Activated T-helper 2 cell treated with anti-CD3 and anti-CD28 coated beads, Interferon-gamma antibody, Interleukin-2, Interleukin-4, amounts not matched to agents 10 μg/mL and 5 μg/mL and 100 μg/mL, durations not matched to agents 14 hours and 24 hours and 36 hours (primary cell): ENCODE measurements around the gene AMPD3. TPM values are rescaled to one million over a fixed set of nuclear protein-coding genes. Genes with fewer than 3 reads are reported as not detected.
A peak's percentile ranks its signal among the peaks of the same experiment; 100 is the strongest.

Source experiments
- DNase-seq: peaks from one replicate; pipeline ENCODE4 v3.0.0; 2021; ENCODE audit warnings: low spot score
- H3K27ac Mint-ChIP-seq: one replicate; pipeline ENCODE4 v1.8.0; 2021; ENCODE audit warnings: mixed read lengths
- H3K27me3 Mint-ChIP-seq: one replicate; pipeline ENCODE4 v1.8.0; 2021; ENCODE audit warnings: low read depth, mixed read lengths
- H3K36me3 Mint-ChIP-seq: one replicate; pipeline ENCODE4 v1.8.0; 2021; ENCODE audit warnings: low read depth, mixed read lengths
- H3K4me1 Mint-ChIP-seq: one replicate; pipeline ENCODE4 v1.8.0; 2021; ENCODE audit warnings: low read depth, mixed read lengths
- H3K4me3 Mint-ChIP-seq: one replicate; pipeline ENCODE4 v1.8.0; 2021; ENCODE audit warnings: low read depth, mild to moderate bottlenecking, moderate library complexity, mixed read lengths
- H3K9me3 Mint-ChIP-seq: one replicate; pipeline ENCODE4 v1.8.0; 2021; ENCODE audit warnings: mixed read lengths
- intact Hi-C: fragments of 100-400 bp; cut with micrococcal nuclease; formaldehyde crosslinking; loops from one replicate; pipeline ENCODE4 v1.15.1; 2023
- total RNA-seq: library from RNA; stranded (reverse); gene quantifications from 2 replicates; pipeline ENCODE4 v1.2.3, GENCODE V29; 2022

Gene AMPD3
- total RNA-seq, 1 donor from 2014 or later = 26.1 TPM

- H3K4me3 Mint-ChIP-seq = no peak overlapping the region
- intact Hi-C loops = loop anchor here (5.0 kb wide), 1 partner anchor 141 kb away; no protein-coding TSS in a partner anchor
- peaks cover 2% of the 10 kb centered on the region for H3K4me1 Mint-ChIP-seq
- no peak overlapping the region for H3K27ac Mint-ChIP-seq
- no peaks in the 10 kb centered on the region for H3K27me3 Mint-ChIP-seq
- peaks cover 25% of the 10 kb centered on the region for H3K36me3 Mint-ChIP-seq
- no peaks in the 10 kb centered on the region for H3K9me3 Mint-ChIP-seq
- no peak for DNase-seq
Measured at GRCh38 chr11:10511181-10511621, 56.1 kb downstream of the AMPD3 start.

- H3K36me3 Mint-ChIP-seq = peaks cover 22% of the 10 kb centered on the region
- H3K4me1 Mint-ChIP-seq = peaks cover 2% of the 10 kb centered on the region
- no peak for DNase-seq
- no peak overlapping the region for H3K4me3 Mint-ChIP-seq
- no peaks in the 10 kb centered on the region for H3K27me3 Mint-ChIP-seq
- no peak overlapping the region for H3K27ac Mint-ChIP-seq
- intact Hi-C loops = loop anchor here (5.0 kb wide), 1 partner anchor 138 kb away; no protein-coding TSS in a partner anchor
- no peaks in the 10 kb centered on the region for H3K9me3 Mint-ChIP-seq
Measured at GRCh38 chr11:10514202-10514601, 59.1 kb downstream of the AMPD3 start.

- Mint-ChIP-seq H3K4me1 (peaks cover 2% of the 10 kb centered on the region), H3K4me3 (no peak overlapping the region), H3K9me3 (no peaks in the 10 kb centered on the region), H3K27me3 (no peaks in the 10 kb centered on the region), H3K27ac (no peak overlapping the region), H3K36me3 (peaks cover 26% of the 10 kb centered on the region)
- intact Hi-C loops = loop anchor here (5.0 kb wide), 1 partner anchor 138 kb away; no protein-coding TSS in a partner anchor
- no peak for DNase-seq
Measured at GRCh38 chr11:10514709-10515108, 59.6 kb downstream of the AMPD3 start.

GRCh38 chr11:10515418-10515817 is 60.4 kb downstream of the AMPD3 start:
- Mint-ChIP-seq H3K9me3 (no peaks in the 10 kb centered on the region), H3K27ac (no peak overlapping the region)
- intact Hi-C loops = no loop called here

GRCh38 chr11:10518123-10518522 is 63.1 kb downstream of the AMPD3 start:
- intact Hi-C loops = no loop called here
- Mint-ChIP-seq H3K36me3 (peaks cover 28% of the 10 kb centered on the region), H3K27me3 (no peaks in the 10 kb centered on the region), H3K4me1 (no peaks in the 10 kb centered on the region), H3K27ac (no peak overlapping the region), H3K4me3 (no peak overlapping the region), H3K9me3 (no peaks in the 10 kb centered on the region)
- no peak for DNase-seq

More at GRCh38 chr11:10515418-10515817, 60.4 kb downstream of the AMPD3 start:
- Mint-ChIP-seq H3K4me1 (peaks cover 2% of the 10 kb centered on the region), H3K27me3 (no peaks in the 10 kb centered on the region), H3K36me3 (peaks cover 28% of the 10 kb centered on the region), H3K4me3 (no peak overlapping the region)
- no peak for DNase-seq

GRCh38 chr11:10518891-10519290 is 63.8 kb downstream of the AMPD3 start:
- Mint-ChIP-seq H3K36me3 (peaks cover 31% of the 10 kb centered on the region), H3K4me3 (no peak overlapping the region)
- intact Hi-C loops = no loop called here

GRCh38 chr11:10519630-10520029 is 64.6 kb downstream of the AMPD3 start:
- no peak overlapping the region for H3K4me3 Mint-ChIP-seq
- no peak overlapping the region for H3K27ac Mint-ChIP-seq
- no peaks in the 10 kb centered on the region for H3K4me1 Mint-ChIP-seq
- DNase-seq = no peak
- no peaks in the 10 kb centered on the region for H3K27me3 Mint-ChIP-seq
- peaks cover 31% of the 10 kb centered on the region for H3K36me3 Mint-ChIP-seq
- intact Hi-C loops = no loop called here
- H3K9me3 Mint-ChIP-seq = no peaks in the 10 kb centered on the region

More at GRCh38 chr11:10518891-10519290, 63.8 kb downstream of the AMPD3 start:
- Mint-ChIP-seq H3K27ac (no peak overlapping the region), H3K27me3 (no peaks in the 10 kb centered on the region), H3K9me3 (no peaks in the 10 kb centered on the region), H3K4me1 (no peaks in the 10 kb centered on the region)
- no peak for DNase-seq

GRCh38 chr11:10520562-10520961 is 65.5 kb downstream of the AMPD3 start:
- Mint-ChIP-seq H3K9me3 (no peaks in the 10 kb centered on the region), H3K4me1 (no peaks in the 10 kb centered on the region), H3K36me3 (peaks cover 30% of the 10 kb centered on the region), H3K27ac (no peak overlapping the region), H3K27me3 (no peaks in the 10 kb centered on the region), H3K4me3 (no peak overlapping the region)
- intact Hi-C loops = no loop called here
- DNase-seq = no peak

- intact Hi-C loops = no loop called here
- Mint-ChIP-seq H3K4me1 (peaks cover 12% of the 10 kb centered on the region), H3K27ac (no peak overlapping the region), H3K36me3 (peaks cover 37% of the 10 kb centered on the region), H3K9me3 (no peaks in the 10 kb centered on the region), H3K4me3 (no peak overlapping the region), H3K27me3 (no peaks in the 10 kb centered on the region)
- DNase-seq = no peak
Measured at GRCh38 chr11:10522276-10522675, 67.2 kb downstream of the AMPD3 start.

GRCh38 chr11:10522921-10523320 is 67.9 kb downstream of the AMPD3 start:
- H3K4me1 Mint-ChIP-seq = peaks cover 16% of the 10 kb centered on the region
- no peak overlapping the region for H3K4me3 Mint-ChIP-seq
- no peaks in the 10 kb centered on the region for H3K27me3 Mint-ChIP-seq
- H3K9me3 Mint-ChIP-seq = no peaks in the 10 kb centered on the region
- H3K36me3 Mint-ChIP-seq = peaks cover 42% of the 10 kb centered on the region
- intact Hi-C loops = no loop called here
- no peak overlapping the region for H3K27ac Mint-ChIP-seq
- DNase-seq = no peak

- no peak overlapping the region for H3K27ac Mint-ChIP-seq
- intact Hi-C loops = no loop called here
- no peaks in the 10 kb centered on the region for H3K27me3 Mint-ChIP-seq
- no peak for DNase-seq
- H3K4me1 Mint-ChIP-seq = peaks cover 16% of the 10 kb centered on the region
- H3K4me3 Mint-ChIP-seq = no peak overlapping the region
- no peaks in the 10 kb centered on the region for H3K9me3 Mint-ChIP-seq
- H3K36me3 Mint-ChIP-seq = peaks cover 39% of the 10 kb centered on the region
Measured at GRCh38 chr11:10524471-10524870, 69.4 kb downstream of the AMPD3 start.

GRCh38 chr11:10526974-10527918 is 72.2 kb downstream of the AMPD3 start:
- no peak overlapping the region for H3K4me3 Mint-ChIP-seq
- H3K36me3 Mint-ChIP-seq = peaks cover 32% of the 10 kb centered on the region
- H3K9me3 Mint-ChIP-seq = no peaks in the 10 kb centered on the region
- H3K4me1 Mint-ChIP-seq = peaks cover 16% of the 10 kb centered on the region
- DNase-seq = no peak
- H3K27me3 Mint-ChIP-seq = no peaks in the 10 kb centered on the region
- intact Hi-C loops = loop anchor here (2.0 to 5.0 kb wide), 2 partner anchors 14 to 70 kb away; partner anchors contain the start of genes AMPD3 and RNF141
- H3K27ac Mint-ChIP-seq = peak overlapping the region; percentile 35

- peaks cover 16% of the 10 kb centered on the region for H3K4me1 Mint-ChIP-seq
- H3K27me3 Mint-ChIP-seq = no peaks in the 10 kb centered on the region
- no peak for DNase-seq
- H3K9me3 Mint-ChIP-seq = no peaks in the 10 kb centered on the region
- peaks cover 35% of the 10 kb centered on the region for H3K36me3 Mint-ChIP-seq
- no peak overlapping the region for H3K4me3 Mint-ChIP-seq
- no peak overlapping the region for H3K27ac Mint-ChIP-seq
- intact Hi-C loops = loop anchor here (5.0 kb wide), 1 partner anchor 71 kb away; the partner anchor contains the start of gene AMPD3
Measured at GRCh38 chr11:10528121-10528520, 73.1 kb downstream of the AMPD3 start.
